Common myeloid progenitor, CD34-positive (primary cell): ENCODE data around the gene BIRC5.

Experiments used
- CTCF ChIA-PET: fragments of 350-600 bp; sonication (Branson Sonifier 250); formaldehyde crosslinking; loops from one replicate; lab custom pipeline; 2021; ENCODE audit warnings: antibody characterized with exemption; lab: Charles Lee
- POLR2A ChIA-PET: fragments of 350-600 bp; sonication (Branson Sonifier 250); formaldehyde crosslinking; loops from one replicate; lab custom pipeline; 2021; ENCODE audit warnings: antibody characterized with exemption; lab: Charles Lee
- DNase-seq, 3 donors: peaks; one replicate each; pipeline versions ENCODE4 v3.0.0 to v3.0.0-alpha.2; 2013
- H3K27ac ChIP-seq, 2 experiments: 1 replicate in 1 of 2; 2 replicates in 1 of 2; pipeline ENCODE4 v1.7.0; 2013; ENCODE audit warnings: inconsistent platforms in 2 of 2, low read length in 2 of 2, mild to moderate bottlenecking in 2 of 2, low read depth in 1 of 2, moderate library complexity in 1 of 2; ENCODE audit not compliant: severe bottlenecking in 2 of 2, insufficient read depth in 1 of 2, poor library complexity in 1 of 2
- H3K27me3 ChIP-seq, 5 experiments: replicated peaks in 2 of 5; 1 replicate in 3 of 5; 2 replicates in 2 of 5; pipeline versions ENCODE4 v1.6.1 to v1.7.0; 2013; ENCODE audit warnings: low read length in 4 of 5, mild to moderate bottlenecking in 2 of 5, moderate library complexity in 2 of 5, inconsistent platforms in 1 of 5; ENCODE audit not compliant: insufficient read depth in 5 of 5, control insufficient read depth in 4 of 5
- H3K36me3 ChIP-seq, 4 experiments: 1 replicate in 2 of 4; 2 replicates in 2 of 4; pipeline versions ENCODE4 v1.6.1 to v1.7.0; 2013; ENCODE audit warnings: low read length in 3 of 4, control low read depth in 1 of 4, mild to moderate bottlenecking in 1 of 4; ENCODE audit not compliant: control insufficient read depth in 4 of 4, insufficient read depth in 4 of 4
- H3K4me1 ChIP-seq, 4 experiments: 1 replicate in 3 of 4; 2 replicates in 1 of 4; pipeline versions ENCODE4 v1.6.1 to v1.7.1; 2013; ENCODE audit warnings: low read length in 3 of 4, mild to moderate bottlenecking in 3 of 4, control low read depth in 1 of 4, inconsistent platforms in 1 of 4, moderate library complexity in 1 of 4; ENCODE audit not compliant: control insufficient read depth in 4 of 4, insufficient read depth in 4 of 4; ENCODE audit errors: control extremely low read depth in 1 of 4
- H3K4me3 ChIP-seq, 7 experiments: 1 replicate in 4 of 7; 2 replicates in 3 of 7; pipeline versions ENCODE4 v1.5.1 to v1.7.0; 2013; ENCODE audit warnings: mild to moderate bottlenecking in 7 of 7, low read length in 6 of 7, moderate library complexity in 6 of 7, inconsistent platforms in 2 of 7, low read depth in 2 of 7, control low read depth in 1 of 7; ENCODE audit not compliant: insufficient read depth in 4 of 7, control insufficient read depth in 1 of 7; ENCODE audit errors: extremely low read depth in 1 of 7
- H3K9me3 ChIP-seq, 5 experiments: 1 replicate in 4 of 5; 2 replicates in 1 of 5; pipeline versions ENCODE4 v1.6.1 to v1.7.1; 2013; ENCODE audit warnings: low read length in 4 of 5, mild to moderate bottlenecking in 2 of 5, inconsistent platforms in 1 of 5, low read depth in 1 of 5, moderate library complexity in 1 of 5; ENCODE audit not compliant: control insufficient read depth in 4 of 5, insufficient read depth in 2 of 5; ENCODE audit errors: control extremely low read depth in 1 of 5
- WGBS: methylation state at CpG from one replicate; pipeline ENCODE4 v1.1.5; 2013; ENCODE audit not compliant: insufficient coverage; 5-methylcytosine and 5-hydroxymethylcytosine counted together

The BIRC5 gene

DNA sequence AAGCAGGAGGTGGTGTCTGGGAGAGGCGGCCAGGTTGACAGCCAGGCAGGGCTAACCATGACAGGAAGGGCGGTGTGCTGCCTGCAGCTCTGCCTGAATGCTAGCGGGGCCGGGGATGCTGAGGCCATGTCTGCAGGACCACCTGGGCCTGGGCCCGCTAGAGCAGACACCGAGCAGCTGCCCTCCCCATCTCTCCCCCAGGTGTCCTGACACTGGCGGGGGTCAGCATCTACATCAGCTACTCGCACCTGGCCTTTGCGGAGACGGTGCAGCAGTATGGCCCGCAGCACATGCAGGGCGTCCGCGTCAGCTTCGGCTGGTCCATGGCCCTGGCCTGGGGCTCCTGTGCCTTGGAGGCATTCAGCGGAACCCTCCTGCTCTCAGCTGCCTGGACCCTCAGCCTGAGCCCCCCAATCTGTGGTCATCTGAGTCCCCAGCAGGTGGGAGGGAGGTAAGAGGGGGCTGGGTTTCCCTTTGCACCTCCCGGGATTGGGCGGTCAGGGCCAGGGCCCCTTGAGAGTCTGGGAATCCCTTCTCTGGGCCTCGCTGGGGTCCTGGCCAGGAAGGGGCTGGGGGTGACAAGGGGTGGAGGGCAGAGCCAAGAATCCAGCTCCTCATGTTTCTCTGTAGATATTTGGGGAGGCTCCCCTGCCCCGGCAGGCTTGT is 24.9 kb downstream of the BIRC5 start:
- no peak overlapping the region for H3K27ac ChIP-seq
- peaks cover 0 to 17% (median 10%) of the 10 kb centered on the region in 4 experiments for H3K4me1 ChIP-seq
- no peak overlapping the region for H3K4me3 ChIP-seq
- DNase-seq: no peak
- H3K36me3 ChIP-seq: no peaks in the 10 kb centered on the region
- H3K9me3 ChIP-seq: no peaks in the 10 kb centered on the region
- ChIA-PET CTCF (interaction anchor here (6.1 kb wide), 1 partner anchor 12 kb away, joined by 29 read pairs; no protein-coding TSS in a partner anchor), POLR2A (interaction anchor here (1.2 kb wide), 1 partner anchor 13 kb away, joined by 3 read pairs; no protein-coding TSS in a partner anchor)
- H3K27me3 ChIP-seq: no peaks in the 10 kb centered on the region
- WGBS: 89% methylated on average over 15 of the region's 20 CpGs

DNA sequence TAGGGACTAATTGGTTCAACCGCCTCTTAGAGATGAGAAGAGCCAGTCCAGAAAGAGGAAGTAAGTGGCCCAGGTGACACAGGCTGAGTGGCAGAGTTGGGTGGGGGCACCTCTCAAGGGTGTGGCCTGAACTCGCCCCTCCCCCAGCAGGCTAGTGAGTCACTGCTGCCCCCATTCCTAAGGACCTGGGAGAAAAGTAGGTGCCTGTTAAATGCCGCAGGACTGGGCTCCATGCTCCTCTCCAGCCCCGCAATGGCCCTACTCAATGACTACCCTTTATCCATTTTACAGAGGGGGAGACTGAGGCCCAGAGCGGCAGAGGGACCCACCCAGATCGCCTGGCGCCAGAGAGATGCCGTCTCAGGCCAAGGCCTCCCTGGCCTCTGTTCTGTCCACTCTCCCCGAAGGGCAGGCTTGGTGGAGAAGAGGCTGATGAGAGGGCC is 25.5 kb downstream of the BIRC5 start:
- H3K4me1 ChIP-seq: peaks cover 0 to 17% (median 10%) of the 10 kb centered on the region in 4 experiments
- no peaks in the 10 kb centered on the region for H3K9me3 ChIP-seq
- no peak overlapping the region for H3K4me3 ChIP-seq
- ChIA-PET CTCF (interaction anchor here (6.1 kb wide), 1 partner anchor 11 kb away, joined by 29 read pairs; no protein-coding TSS in a partner anchor), POLR2A (interaction anchor here (1.2 kb wide), 1 partner anchor 12 kb away, joined by 3 read pairs; no protein-coding TSS in a partner anchor)
- no peaks in the 10 kb centered on the region for H3K36me3 ChIP-seq
- H3K27ac ChIP-seq: no peak overlapping the region
- peak in 2 of 3 donors; percentile 65 to 73 for DNase-seq
- no peaks in the 10 kb centered on the region for H3K27me3 ChIP-seq
- WGBS: 84% methylated on average over 5 of the region's 9 CpGs

DNA sequence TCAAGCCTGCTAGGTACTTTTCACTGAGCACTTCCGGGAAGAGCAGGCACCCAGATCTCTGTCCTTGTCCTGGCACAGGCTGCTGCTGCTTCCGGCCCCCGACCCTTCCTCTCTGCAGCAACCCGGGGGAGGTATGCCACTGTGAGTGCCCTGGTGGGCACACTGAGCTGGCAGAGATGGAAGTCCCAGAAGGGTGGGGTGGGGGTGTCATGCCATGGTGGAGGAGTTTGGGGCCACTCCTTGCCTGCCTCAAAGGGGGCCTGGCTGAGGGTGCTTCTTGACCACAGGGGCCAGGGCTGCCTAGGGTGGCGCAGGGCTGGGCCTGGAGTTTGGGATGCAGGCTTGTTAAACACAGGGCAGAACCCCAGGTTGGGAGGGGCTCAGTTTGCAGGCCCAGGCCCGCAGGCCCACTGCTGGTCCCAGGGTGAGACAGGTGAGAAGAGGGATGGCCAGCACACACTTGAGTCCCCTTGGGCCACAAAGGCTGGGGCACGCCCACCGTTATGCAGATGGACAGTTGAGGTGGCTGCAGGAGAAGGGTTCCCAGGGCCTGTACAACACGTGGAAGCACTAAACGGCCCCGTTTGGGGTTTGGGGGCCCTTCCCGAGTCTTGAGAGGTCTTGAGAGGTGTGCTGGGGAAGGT is 26.1 kb downstream of the BIRC5 start:
- WGBS: 82% methylated on average over 6 of the region's 12 CpGs
- DNase-seq: no peak
- Histone ChIP-seq H3K27ac (no peak overlapping the region), H3K4me1 (peaks cover 0 to 17% (median 9%) of the 10 kb centered on the region in 4 experiments), H3K9me3 (no peaks in the 10 kb centered on the region), H3K36me3 (no peaks in the 10 kb centered on the region), H3K4me3 (no peak overlapping the region), H3K27me3 (no peaks in the 10 kb centered on the region)
- POLR2A ChIA-PET: no interaction called here
- CTCF ChIA-PET: interaction anchor here (1.2 to 6.1 kb wide), 4 partner anchors 9 to 103 kb away, joined by 4 to 29 read pairs (median 6); no protein-coding TSS in a partner anchor

DNA sequence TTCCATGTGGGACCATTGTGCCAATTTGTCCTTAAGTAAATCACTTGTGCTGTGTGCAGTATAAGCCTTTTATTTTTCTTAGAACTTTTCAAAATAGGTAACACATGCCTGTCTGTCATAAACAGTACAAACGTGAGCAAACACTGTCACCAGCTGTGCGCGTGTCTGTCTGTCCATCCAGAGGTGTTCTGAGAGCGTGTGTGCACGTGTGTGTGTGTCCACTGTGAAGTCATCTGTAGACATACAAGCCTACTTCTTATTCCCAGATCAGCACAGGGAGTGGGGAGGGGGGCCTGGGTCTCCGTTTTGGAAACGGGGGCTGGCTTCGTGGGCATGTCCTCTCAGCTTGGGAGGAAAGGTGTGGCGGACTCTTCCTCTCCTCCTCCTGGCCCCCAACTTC is 26.8 kb downstream of the BIRC5 start:
- no peaks in the 10 kb centered on the region for H3K9me3 ChIP-seq
- peaks cover 0 to 17% (median 9%) of the 10 kb centered on the region in 4 experiments for H3K4me1 ChIP-seq
- ChIA-PET POLR2A (no interaction called here), CTCF (interaction anchor here (1.2 to 1.9 kb wide), 3 partner anchors 9 to 104 kb away, joined by 4 to 7 read pairs (median 5); no protein-coding TSS in a partner anchor)
- H3K27ac ChIP-seq: no peak overlapping the region
- no peaks in the 10 kb centered on the region for H3K27me3 ChIP-seq
- H3K36me3 ChIP-seq: no peaks in the 10 kb centered on the region
- no peak for DNase-seq
- H3K4me3 ChIP-seq: no peak overlapping the region
- WGBS: 98% methylated on average over 8 of the region's 9 CpGs

DNA sequence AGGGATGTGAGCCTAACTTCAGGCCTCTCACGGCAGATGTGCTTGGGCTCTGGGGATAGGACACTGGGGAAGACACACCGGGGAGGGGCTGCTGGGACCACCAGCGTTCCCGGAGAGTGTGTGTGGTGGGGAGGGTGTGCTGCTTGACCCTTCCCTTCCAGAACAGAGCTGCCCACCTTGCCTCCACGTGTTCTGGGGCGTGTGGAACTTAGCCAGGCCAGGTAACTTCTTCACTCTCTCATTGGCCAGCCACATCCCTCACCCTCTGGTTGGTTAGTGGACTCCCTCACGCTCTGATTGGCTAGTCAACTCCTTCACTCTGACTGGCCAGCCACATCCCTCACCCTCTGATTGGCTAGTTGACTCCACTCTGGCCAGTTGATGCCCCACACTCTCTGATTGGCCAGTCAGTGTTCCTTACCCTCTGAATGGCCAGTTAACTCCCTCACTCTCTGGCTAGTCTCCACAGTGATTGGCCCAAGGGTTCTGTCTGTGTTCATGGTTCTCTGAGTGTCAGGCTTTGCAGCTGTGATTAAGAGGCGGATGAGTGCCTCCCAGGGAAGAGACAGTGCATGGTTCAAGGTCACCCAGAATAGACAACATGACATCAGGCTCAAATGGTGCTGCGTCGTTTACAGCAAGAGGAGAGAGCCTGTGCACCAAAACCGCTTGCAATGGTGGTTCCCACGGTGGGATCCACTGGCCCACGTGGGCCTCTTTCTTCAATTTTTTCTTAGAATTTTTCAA is 27.4 kb downstream of the BIRC5 start:
- peak in 2 of 3 donors; percentile 31 to 46 for DNase-seq
- CTCF ChIA-PET: interaction anchor here (1.2 to 1.9 kb wide), 3 partner anchors 8 to 104 kb away, joined by 4 to 7 read pairs (median 5); no protein-coding TSS in a partner anchor
- peaks cover 0 to 17% (median 9%) of the 10 kb centered on the region in 4 experiments for H3K4me1 ChIP-seq
- no peaks in the 10 kb centered on the region for H3K27me3 ChIP-seq
- H3K9me3 ChIP-seq: no peaks in the 10 kb centered on the region
- 100% methylated on average over 9 of the region's 13 CpGs for WGBS
- H3K27ac ChIP-seq: no peak overlapping the region
- no peak overlapping the region for H3K4me3 ChIP-seq
- H3K36me3 ChIP-seq: no peaks in the 10 kb centered on the region
- POLR2A ChIA-PET: no interaction called here

DNA sequence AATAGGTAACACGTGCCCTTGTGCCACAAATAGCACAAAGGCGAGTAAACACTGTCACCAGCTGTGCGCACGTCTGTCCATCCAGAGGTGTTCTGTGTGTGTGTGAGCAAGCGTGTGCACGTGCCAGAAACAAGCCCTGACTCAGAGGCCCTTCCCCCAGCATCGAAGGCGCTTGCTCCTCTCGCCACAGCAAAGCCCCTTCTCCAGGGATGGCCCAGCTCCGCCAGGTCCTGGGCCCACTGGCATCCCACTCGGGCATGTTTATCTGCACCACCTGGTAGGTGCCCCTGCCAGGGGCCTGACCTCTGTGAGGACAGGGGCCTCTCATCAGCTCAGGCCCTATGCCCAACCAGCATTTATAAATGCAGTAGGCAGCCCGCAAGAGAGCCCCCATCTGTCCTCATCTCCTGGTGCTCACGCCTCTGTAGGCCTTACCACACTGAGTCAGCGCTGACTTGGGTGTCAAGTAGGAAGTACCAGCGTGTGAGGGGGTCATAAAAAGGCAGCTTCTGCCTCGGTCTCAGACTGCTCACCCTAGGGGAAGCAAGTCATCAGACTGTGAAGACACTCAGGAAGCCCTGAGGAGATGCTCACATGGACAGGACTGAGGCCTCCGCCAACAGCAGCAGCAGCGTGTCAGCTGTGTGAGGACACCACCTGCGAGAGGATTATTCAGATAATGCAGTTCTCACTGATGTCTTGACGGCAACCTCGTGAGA is 28.1 kb downstream of the BIRC5 start:
- DNase-seq: peak in 2 of 3 donors; percentile 83 to 86
- no peak overlapping the region for H3K27ac ChIP-seq
- CTCF ChIA-PET: interaction anchor here (0.7 to 1.9 kb wide), 4 partner anchors 9 to 105 kb away, joined by 3 to 7 read pairs (median 4); no protein-coding TSS in a partner anchor
- WGBS: 76% methylated on average over 14 of the region's 21 CpGs
- no peaks in the 10 kb centered on the region for H3K36me3 ChIP-seq
- H3K4me1 ChIP-seq: peaks cover 0 to 17% (median 9%) of the 10 kb centered on the region in 4 experiments
- H3K4me3 ChIP-seq: no peak overlapping the region
- POLR2A ChIA-PET: no interaction called here
- H3K27me3 ChIP-seq: no peaks in the 10 kb centered on the region
- H3K9me3 ChIP-seq: no peaks in the 10 kb centered on the region
